NT2/D1 (cell line): Measurements from ENCODE around the gene GCK.

Experiments
- DNase-seq: peaks from one replicate; pipeline ENCODE4 v3.0.0-alpha.2; 2011; ENCODE audit warnings: low read depth, low spot score
- H3K27me3 ChIP-seq: 2 replicates; pipeline ENCODE4 v1.6.0; 2011; ENCODE audit warnings: mild to moderate bottlenecking; ENCODE audit not compliant: insufficient read length, insufficient read depth
- H3K36me3 ChIP-seq: 2 replicates; pipeline ENCODE4 v1.6.1; 2011; ENCODE audit warnings: mild to moderate bottlenecking, low read length, mixed read lengths; ENCODE audit not compliant: insufficient read depth, insufficient read length
- H3K4me1 ChIP-seq: 2 replicates; pipeline ENCODE4 v1.5.1; 2011; ENCODE audit not compliant: insufficient read depth, insufficient read length
- H3K4me3 ChIP-seq: 2 replicates; pipeline ENCODE4 v1.5.1; 2011; ENCODE audit warnings: low read depth; ENCODE audit not compliant: insufficient read length
- H3K9ac ChIP-seq: 2 replicates; pipeline ENCODE4 v1.6.0; 2011; ENCODE audit warnings: low read depth; ENCODE audit not compliant: insufficient read length
- H3K9me3 ChIP-seq: 2 replicates; pipeline ENCODE4 v1.5.1; 2011; ENCODE audit warnings: mild to moderate bottlenecking, low read length; ENCODE audit not compliant: insufficient read depth
- SUZ12 ChIP-seq: IDR thresholded peaks from 2 replicates; pipeline ENCODE4 v1.6.1; 2011; ENCODE audit not compliant: insufficient read length, insufficient read depth; ENCODE audit errors: extremely low read depth
- YY1 ChIP-seq: IDR thresholded peaks from 2 replicates; pipeline ENCODE4 v1.6.1; 2011; ENCODE audit not compliant: insufficient read length, insufficient read depth
- ZNF274 ChIP-seq: IDR thresholded peaks from 2 replicates; pipeline ENCODE4 v1.6.1; 2011; ENCODE audit warnings: mild to moderate bottlenecking, low read depth, low read length

The GCK gene

DNA sequence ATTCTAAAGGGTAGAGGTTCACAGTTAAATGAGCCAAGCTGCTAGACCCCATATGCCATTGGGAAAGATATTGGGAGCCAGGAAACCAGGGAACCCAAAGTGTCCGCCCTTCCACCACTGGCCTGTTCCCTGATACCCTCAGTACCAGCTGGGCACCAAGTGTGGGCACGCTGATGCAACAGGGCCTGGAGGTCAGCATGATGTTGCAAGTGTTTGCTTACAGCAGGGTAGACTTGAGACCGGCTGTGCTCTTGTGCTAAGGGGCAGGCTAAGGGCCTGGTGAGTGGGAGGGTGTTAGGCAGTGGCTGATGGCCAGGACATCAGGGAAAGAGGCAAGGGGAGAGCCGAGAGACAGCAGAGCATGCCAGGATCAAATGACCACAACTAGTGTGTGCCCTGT lies 27.1 kb downstream of the GCK start:
- DNase-seq = no peak
- Histone ChIP-seq H3K9me3 (no peaks in the 10 kb centered on the region), H3K4me3 (no peak overlapping the region), H3K9ac (no peak overlapping the region), H3K27me3 (no peaks in the 10 kb centered on the region), H3K36me3 (no peaks in the 10 kb centered on the region), H3K4me1 (peaks cover 20% of the 10 kb centered on the region)
- TF ChIP-seq SUZ12 = no peak
- no peak for TF ChIP-seq YY1

DNA sequence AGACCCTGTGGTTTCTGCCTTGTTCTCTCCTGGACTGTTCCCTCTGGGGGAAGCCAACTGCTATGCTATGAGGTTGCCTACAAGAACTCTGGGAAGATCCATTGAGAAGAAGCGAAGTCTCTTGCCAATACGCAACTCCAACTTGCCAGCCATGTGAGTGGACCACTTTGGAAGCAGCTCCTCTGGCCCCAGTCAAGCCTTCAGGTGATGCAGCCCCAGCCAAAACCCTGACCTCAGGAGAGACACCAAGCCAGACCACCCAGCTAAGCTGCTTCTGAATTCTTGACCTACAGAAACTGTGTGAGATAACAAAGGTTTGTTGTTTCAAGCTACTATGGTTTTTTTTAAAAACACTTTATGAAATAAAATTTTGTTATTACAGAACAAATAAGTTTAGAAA lies 27.9 kb downstream of the GCK start:
- Histone ChIP-seq H3K9me3 (no peaks in the 10 kb centered on the region), H3K4me3 (no peak overlapping the region), H3K27me3 (no peaks in the 10 kb centered on the region), H3K4me1 (peaks cover 22% of the 10 kb centered on the region), H3K36me3 (no peaks in the 10 kb centered on the region), H3K9ac (no peak overlapping the region)
- TF ChIP-seq SUZ12 (no peak), YY1 (no peak), ZNF274 (no peak)
- DNase-seq = no peak

DNA sequence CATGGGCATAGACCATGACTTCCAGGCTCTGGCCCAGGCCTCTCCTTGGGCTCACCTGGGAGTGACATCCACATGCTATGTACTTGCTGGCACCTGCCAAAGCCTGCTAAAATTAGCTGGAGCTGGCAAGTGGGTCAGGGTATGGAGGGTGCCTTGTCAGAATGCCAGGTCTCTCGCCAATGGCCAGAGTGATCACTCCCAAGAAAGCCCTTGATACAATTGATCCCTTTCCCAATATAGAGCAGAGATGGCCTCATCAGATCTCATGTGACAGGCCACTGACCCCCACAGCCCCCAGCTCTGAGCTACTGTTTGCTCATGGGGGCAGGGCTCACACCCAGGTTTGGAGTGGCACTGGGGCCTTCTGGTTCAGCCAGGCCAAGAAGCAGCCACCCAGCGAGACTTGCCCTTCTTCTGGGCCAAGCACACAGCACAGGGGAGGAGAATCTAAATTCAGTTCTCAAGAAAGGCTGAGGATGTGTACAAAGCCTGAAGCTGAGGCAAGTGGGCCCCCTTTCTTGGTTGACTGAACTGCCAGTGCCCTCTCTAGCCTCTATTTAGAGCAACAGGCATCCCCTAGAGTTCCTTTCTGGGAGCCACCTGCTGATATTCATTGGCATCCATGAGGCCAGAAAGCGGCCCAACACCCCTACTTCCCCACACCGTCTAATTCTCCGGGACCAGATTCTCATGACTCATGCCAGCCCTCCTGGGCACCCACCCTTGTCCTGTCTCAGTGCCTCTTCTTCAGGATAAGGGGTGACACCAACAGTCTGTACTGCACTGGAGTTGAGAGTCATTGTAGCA lies 29.2 kb downstream of the GCK start:
- Histone ChIP-seq H3K4me3 (no peak overlapping the region), H3K27me3 (no peaks in the 10 kb centered on the region), H3K36me3 (no peaks in the 10 kb centered on the region), H3K9ac (no peak overlapping the region), H3K4me1 (peaks cover 22% of the 10 kb centered on the region), H3K9me3 (no peaks in the 10 kb centered on the region)
- DNase-seq = no peak
- TF ChIP-seq YY1 (no peak), SUZ12 (no peak), ZNF274 (no peak)

DNA sequence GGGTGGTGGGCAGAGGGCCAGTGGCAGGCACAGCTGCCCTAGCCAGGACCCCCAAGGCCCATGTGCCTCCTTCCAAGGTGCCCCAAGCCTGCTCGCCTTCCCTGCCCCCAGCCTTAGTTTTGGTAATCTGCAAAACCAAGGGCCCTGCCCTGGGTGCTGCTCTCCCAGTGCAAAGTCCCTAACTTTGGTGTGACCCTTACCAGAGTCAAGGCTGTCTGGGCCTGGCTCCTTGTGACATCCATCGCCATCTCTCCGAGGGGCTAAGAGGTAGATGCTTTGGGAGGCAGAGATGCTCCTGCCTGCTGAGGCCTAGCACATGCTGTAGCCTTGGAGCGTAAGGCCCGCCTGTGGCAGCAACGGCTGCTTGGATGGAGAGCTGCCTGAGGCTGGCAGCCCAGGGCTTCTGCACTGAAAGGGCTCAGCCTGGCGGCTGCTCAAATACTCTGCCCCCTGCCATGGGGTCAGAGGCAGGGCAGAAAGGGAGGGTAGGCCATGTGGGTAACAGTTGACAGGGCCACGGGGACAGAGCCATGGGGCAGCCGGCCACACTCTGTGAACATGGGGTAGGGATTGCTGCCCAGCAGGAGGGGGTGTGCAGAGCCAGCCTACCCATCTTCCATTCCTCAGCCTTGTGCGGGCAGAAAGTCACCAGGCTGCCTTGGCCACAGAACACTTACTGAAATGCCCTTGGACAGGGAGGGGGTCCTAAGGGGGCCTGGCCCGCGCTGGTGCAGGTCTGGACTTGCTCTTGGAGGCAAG lies 30.2 kb downstream of the GCK start:
- no peaks in the 10 kb centered on the region for H3K36me3 ChIP-seq
- peaks cover 22% of the 10 kb centered on the region for H3K4me1 ChIP-seq
- no peaks in the 10 kb centered on the region for H3K27me3 ChIP-seq
- H3K4me3 ChIP-seq = no peak overlapping the region
- H3K9me3 ChIP-seq = no peaks in the 10 kb centered on the region
- no peak for TF ChIP-seq SUZ12
- TF ChIP-seq YY1 = no peak
- no peak for TF ChIP-seq ZNF274
- no peak for DNase-seq
- no peak overlapping the region for H3K9ac ChIP-seq

DNA sequence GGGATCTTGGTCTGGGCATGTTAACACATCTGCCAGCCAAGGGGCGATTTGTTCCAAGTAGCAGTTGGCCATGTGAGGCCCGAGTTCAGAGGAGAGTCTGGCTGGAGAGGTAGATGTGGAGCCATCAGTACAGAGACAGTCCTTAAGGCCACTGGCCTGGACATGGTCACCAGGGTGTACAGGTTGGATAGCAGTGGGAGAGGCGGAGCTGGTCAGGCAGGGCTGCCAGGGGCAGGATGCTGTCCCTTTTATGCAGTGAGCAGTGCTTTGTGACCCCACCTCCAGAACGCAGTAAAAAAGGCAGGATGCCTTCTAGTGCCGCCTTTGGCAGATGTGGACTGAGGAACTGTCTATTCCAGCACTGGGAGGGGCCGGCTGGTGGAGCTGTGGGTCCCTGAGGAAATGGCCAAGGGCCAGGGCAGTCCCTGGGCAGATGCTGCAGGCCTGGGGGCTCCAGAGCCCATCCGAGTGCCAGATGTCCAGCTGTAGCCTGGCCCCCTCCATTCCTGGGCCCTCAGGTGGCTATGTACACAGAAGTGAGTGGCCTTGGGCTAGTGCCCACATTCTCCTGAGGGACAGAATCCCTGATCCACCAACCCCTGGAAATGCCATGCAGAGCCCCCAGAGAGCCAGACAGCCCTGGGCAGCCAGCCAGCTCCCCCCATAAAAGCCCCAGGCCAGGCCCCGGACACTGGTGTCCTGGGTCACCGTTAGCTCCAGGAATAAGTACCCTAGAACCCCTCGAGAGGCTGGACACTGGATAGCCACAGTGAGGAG lies 31.0 kb downstream of the GCK start:
- no peak overlapping the region for H3K9ac ChIP-seq
- no peak for DNase-seq
- H3K27me3 ChIP-seq = no peaks in the 10 kb centered on the region

DNA sequence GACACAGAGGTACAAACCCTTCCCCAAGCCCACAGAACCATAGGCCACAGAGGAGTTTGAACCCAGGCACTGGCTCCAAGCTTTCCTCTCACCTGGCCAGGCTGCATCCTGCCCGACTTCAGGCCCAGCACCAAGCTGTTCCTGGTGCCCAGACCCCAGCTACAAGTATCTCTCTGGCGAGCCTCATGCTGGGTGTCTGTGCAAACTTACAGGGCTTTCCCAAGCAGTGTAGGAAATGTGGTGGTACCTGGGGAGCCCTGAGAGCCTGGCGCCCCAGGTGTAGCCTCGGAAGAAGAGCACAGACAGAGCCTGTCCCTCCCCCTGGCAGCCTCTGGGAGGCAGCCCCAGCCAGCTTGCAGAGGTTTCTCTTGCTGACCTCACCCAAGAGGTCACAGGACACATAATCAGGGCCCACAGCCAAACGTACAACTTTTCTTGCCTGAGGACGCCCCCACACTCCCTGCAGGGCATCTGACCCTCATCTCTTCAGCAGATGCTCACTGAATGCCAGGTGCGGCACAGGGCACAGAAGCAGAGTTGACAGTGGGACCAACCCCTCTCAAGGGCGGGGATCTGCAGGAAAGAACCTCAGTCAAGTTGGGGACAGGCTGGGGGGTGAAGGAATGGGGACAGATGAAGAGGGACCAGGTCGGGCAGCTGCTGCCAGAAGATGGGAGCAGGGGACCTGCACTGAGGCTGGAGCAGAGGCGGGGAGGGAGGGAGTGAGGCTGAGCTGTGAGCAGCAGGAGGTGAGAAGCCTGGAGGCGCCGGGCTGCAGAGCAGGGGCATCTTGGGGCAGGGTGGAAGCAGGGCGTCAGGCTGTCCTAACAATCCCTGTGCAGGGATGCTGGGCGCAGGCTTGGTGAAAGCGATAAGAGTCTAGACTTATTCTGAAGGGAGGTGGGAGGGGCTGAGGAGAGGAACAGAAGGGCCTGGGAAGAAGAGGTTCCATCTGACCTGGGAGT lies 31.8 kb downstream of the GCK start:
- no peaks in the 10 kb centered on the region for H3K27me3 ChIP-seq

More for the DNA sequence above, 31.0 kb downstream of the GCK start:
- TF ChIP-seq SUZ12 (no peak), ZNF274 (no peak), YY1 (no peak)
- peaks cover 17% of the 10 kb centered on the region for H3K4me1 ChIP-seq
- H3K9me3 ChIP-seq = no peaks in the 10 kb centered on the region
- H3K4me3 ChIP-seq = no peak overlapping the region
- H3K36me3 ChIP-seq = no peaks in the 10 kb centered on the region

More for the DNA sequence above, 31.8 kb downstream of the GCK start:
- Histone ChIP-seq H3K4me1 (peaks cover 15% of the 10 kb centered on the region), H3K9me3 (no peaks in the 10 kb centered on the region), H3K4me3 (no peak overlapping the region), H3K9ac (no peak overlapping the region), H3K36me3 (no peaks in the 10 kb centered on the region)
- TF ChIP-seq YY1 (no peak), SUZ12 (no peak)
- DNase-seq = no peak
